HG03565 (cell line): ENCODE data around the gene ZBTB45.

Experiments used
- ATAC-seq: cut with Tn5 transposase; IDR thresholded peaks from one replicate; pipeline ENCODE4 v1.9.1; 2021; ENCODE audit warnings: mild to moderate bottlenecking, moderate library complexity; ENCODE audit not compliant: unreplicated experiment

The ZBTB45 gene

DNA sequence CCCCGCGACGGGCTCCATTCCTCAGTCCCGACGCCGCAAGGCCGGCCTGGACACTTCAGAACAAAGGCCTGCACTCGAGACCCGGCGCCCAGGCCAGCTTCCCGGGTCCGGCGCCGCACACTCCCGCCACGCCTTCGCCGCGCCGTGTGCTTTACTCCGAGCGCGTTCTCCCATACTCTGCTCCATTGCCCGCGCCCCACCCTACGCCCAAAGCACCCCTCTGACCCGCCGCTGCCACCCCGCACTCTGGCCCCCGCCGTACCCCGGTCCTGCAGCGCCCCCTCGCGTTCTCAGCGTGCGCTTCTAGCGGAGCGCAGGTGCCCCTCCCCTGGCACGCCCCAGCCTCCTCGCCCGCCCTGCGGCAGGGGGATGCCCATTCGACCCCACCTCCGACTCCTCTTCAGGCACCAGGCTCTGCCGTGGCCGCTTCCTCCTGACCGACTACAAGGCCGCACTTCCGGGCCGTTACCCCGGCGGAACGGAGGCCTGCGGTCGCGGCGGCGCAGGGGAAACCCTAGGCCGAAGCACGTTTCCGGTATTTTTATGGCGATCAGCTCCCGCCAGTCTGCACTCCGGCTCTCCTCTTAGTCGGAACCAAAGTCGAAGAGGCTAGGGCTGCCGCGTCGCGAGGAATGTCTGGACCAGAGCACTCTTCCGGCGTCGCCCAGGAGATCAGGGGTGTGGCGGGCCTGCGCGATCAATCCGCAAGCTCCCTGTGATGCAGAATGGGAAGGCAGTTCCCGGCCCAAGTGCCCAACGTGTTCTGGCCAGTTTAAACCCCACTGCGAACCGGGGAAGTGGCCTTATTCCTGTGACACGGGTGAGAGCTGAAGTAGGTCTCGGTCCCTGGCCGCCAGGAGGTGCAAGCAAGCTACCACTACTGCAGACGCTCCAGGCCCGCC lies at the start of gene ZBTB45:
TSS of gene ZBTB45 (minus strand) at position 456 of the 902 bp plus-strand sequence. CDS start 2,137 bp downstream, outside the sequence.
- ATAC-seq: peak; percentile 76

DNA sequence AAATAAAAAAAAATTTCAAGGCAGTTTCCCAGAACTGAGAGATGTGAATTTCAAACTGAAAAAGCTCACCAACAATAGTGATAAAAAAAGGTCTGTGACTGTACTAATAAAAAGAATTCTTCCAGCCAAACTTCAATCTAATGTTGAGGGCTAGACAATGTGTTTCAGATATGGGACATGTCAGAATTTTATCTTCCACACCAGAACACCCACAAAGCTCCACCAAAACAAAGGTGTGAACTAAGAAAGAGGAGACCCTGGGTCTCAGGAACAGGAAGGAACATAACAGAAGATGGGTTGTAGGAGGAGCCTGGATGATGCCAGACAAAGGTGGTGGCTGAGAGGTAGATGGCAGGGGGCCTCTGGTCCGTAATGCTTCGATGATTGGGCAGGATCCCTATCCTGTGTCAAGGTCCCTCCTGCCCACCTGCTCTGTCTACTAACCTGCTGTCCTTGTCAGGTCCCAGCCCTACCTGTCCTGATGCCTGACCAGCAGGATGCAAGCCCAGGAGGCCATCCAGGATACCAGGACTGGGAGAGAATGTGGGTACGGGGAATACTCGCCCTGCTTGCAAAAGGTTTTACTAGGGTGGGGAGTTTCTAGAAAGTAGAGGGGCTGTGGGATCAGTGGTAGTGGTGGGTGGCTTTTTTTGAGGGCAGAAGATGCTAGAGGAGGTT lies 49.0 kb upstream of the ZBTB45 start:
- no peak for ATAC-seq

DNA sequence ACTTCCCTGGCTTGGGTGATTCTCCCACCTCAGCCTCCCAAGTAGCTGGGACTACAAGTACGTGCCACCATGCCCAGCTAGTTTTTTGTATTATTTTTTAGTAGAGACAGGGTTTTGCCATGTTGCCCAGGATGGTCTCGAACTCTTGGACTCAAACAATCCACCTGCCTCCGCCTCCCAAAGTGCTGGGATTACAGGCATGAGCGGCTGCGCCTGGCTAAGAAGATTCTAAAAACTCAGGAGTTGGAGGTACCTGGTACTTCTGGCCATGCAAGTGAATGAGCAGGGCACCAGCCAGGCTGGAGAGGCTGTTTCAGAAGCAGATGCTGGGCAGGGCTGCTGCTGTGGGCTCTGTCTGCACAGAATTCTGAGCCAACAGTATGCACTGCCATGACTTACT lies 47.4 kb upstream of the ZBTB45 start:
- ATAC-seq: no peak

DNA sequence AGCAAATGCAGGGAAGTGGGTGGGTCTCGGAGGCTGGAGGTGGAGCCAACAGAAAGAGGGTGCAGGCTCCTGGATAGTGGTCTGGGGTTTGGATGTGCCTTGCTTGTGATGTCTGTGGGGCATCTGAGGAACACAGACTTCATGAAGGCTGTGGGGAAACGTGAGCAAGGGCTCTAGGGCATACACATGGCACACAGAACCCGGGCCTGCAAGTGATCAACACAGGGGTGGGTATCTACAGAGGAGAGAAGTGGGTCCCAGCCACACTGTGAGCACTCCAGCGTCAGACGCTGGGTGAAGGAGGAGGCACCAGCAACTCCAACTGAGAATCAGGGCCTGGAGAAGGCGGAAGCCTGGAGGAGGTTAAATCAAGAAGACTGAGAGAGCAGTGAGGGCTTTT lies 44.2 kb upstream of the ZBTB45 start:
- ATAC-seq: no peak

DNA sequence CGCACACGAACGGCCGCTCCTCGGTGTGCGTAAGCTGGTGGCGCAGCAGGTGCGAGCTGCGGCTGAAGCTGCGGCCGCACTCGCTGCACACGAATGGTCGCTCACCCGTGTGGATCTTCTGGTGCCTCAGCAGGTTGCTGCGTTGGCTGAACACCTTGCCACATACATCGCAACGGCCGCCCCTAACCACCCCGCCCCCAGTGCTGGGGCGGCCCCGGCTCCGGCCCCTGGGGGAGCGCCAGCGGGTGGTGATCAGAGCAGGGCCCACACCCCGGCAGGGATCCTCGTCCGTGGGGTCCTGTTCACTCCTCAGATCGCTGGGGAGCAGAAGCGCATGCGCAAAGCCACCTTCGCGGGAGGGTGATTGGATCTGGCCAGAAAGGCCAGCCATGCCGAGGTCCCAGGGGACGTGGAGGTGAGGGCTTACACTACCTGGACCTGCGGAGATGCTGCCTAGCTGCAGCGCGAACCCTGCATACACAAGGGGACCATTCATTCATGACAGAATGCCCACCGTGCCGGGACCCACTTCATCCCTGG lies 43.5 kb upstream of the ZBTB45 start:
- ATAC-seq: no peak

DNA sequence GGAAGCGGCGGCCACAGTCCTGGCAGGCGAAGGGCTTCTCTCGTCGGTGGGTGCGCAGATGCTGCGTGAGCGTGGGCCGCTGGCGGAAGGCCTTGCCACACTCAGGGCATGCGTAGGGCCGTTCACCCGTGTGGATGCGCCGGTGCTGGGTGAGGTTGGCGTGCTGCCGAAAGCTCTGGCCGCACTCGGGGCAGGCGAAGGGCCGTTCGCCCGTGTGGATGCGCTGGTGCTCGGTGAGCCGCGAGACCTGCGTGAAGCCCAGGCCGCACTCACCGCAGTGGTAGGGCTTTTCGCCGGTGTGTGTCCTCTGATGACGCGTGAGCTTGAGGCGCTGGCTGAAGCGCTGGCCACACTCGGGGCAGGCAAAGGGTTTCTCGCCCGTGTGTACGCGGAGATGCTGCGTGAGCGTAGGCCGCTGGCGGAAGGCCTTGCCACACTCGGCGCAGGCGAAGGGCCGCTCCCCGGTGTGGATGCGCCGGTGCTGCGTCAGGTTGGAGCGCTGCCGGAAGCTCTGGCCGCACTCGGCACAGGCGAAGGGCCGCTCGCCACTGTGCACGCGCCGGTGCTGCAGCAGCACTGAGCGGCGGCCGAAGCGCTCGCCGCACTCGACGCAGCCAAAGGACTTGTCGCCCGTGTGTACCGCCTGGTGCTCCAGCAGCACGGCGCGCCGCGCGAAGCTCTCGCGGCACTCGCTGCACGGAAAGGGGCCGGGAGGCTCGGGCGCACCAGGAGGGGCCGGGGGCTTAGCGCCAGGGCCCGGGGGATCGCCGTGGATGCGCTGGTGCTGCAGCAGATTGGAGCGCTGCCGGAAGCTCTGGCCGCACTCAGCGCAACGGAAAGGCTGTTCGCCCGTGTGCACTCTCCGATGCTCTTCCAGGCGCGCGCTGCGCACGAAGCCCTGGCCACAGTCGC lies 42.8 kb upstream of the ZBTB45 start:
- ATAC-seq: no peak

DNA sequence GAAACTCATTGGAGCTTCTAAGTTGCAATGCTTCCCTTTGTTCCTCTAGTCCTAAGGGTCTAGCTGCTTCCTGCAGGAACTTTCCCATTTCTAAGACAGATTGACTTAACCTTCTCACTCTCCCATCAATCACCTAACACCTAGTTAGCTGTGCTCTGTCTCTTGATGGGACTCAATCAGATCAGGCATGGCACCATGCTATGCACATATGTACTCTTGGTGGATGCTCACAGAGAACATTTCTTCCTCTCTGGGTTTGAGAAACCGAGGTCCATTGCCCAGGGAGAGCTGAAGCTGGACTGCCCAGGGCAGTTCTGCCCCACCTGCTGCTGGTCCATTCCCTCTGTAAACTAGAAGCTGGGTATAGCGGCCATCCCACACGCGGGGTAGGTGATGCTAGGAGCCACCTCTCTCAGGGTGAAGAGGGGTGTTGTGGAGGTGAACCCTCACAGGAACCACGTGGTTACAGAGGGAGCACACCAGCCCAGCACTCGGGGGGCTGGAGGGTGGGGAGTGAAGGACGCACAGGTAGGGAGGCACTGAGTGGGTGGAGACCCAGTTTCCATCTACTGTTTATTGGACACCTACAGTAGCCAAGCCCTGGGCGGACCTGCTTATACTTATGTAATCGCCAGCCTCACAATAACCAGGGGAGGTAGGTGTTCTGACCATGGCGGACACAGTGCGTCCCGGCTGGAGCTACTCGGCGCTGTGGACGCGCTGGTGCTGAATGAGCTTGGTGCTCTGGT lies 41.9 kb upstream of the ZBTB45 start:
- no peak for ATAC-seq

DNA sequence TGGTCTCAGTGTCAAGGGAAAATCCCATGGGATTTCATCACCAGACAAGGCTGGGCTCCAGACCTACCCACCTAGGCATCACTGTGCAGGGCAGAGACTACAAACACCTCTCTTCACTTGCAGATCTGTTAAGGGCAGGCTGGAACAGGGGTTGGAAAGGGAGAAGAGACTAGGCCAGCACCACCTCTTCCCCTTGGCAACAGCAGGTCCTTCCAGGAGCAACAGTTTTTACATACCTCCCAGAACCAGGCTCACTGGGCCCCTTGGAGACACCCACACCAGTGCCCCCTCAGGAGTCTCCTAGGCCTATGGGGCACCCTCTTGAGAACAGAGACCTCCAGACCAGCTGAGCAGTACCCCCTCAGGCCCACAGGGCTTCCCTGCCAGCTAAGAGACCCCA lies 41.3 kb upstream of the ZBTB45 start:
- no peak for ATAC-seq

DNA sequence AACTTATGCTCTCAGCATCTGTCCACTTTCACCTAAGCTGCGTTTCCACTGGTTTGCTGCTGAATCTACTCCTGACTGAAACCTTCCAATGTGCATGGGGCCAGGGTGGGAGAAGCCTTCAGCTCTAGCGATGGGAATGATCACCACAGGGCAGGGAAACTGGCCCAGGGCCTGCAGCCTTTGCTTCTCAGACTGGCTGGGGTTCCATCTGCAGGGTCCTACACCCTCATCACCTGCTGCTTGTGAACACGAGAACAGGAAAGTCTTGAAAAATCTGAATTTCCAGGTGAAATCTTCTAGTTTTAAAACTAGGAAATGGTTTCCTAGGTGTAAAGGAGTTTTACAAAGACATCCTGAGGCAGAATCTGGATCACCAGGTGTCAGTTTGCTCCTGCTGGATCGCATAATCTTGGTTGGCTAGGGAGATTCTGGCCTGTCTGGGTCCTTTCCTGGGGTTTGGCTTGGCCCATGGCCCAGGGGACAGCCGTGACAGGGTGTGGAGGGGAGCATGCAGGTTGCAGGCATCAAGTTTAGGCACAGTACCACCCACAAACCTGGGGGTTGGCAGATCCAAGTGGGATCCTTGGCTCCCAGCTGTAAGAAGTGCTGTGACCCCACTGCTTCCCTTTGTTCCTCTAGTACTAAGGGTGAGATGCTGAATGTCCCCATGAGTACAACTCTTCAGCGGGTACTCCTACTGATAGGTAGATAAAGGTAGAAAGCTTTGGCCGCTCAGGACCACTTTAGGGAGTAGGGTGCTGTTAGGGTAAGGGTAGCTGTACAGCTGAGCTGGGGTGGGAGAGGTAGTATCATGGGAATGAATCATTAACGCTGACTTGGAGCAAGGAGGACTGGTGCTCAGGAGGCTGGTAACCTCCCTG lies 40.6 kb upstream of the ZBTB45 start:
- ATAC-seq: no peak

DNA sequence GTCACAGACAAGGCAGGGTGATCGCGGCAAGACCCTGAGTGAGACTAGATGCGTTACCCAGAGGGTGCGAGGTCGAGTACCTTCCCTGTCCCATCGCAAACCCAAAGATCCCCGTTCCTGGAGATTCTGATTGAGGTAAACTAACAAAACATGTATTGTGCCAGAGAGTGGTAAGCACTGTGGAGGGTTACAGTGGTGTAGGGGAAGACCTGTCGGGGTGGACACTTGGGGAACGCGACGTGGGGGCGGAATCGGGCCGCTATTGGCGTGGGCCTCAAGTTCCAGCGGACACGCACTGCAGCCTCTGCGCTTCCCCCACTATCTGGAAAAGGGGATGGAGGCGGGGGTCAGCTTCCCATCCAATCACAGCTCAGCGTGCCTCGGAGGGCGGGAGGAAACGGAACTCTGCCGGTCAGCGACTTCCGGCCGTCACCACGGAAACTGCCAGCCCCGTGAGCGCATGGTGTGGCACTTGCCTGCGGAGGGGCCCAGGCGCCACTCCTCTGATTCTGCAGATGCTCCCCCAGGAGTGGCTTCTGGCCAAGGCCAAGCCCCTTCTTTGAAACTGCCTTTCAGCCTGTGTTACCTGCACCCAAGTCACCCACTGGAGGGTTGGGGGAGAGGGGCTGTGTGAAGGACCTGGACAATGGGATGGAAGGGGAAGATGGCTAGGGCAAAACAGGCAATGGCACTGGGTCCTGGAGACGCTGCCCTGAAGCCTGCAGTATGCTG lies 39.8 kb upstream of the ZBTB45 start:
- ATAC-seq: no peak

DNA sequence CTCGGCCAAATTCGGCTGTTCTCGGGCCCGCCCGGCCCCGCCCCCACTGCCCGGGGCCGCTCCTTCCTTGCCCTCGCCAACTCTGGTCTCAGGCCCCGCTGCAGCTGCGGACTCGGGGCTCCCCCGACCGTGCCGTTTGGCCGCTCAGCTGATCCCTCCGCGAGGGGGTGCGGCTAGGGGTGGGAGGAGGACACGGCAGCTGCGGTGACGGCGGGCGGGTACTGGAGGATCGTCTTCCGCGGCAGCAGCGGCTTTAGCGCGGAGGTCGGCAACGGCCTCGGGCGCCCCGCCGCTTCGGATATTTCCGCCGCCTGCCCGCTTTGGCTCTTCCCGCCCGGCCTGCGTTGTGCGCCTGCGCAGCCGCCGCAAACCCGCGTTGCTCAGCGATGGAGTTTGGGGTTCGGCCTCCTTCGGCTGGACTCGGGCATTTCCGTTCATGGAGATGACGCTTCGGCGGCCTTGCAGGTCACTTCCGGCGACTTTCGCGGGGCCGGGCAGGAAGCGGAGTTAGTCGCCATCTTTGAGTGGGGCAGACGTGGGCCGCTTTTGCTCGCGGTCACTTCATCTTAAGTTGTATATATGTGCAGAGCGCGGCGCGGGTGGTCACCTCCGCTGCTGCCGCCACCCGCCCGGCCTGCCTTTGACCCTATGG lies 39.1 kb upstream of the ZBTB45 start:
- ATAC-seq: peak; percentile 42

DNA sequence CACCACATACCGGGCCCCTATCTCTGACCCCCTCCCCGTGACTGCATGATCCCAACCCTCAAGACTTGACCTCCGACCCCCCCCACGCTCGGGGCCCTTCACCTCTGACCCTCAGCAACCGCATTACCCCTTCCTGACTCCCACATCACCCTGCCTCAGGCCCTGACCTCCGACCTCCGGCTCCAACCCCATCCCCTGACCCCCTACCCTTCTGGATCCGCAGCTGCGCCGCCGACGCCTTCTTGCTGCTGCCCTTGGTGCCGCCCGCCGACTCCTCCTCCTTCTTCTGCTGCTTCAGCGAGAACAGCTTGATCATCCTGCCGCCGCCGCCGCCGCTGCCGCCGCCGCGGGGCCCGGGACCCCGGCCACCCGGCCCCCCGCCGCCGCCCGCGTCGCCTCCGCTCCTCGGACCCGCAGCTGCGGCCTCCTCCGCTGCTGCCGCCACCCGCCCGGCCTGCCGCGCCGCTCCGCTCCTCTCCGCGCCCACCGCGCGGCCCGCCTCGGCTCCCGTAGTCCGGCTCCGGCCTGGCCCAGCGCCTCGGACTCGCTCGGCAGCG lies 38.5 kb upstream of the ZBTB45 start, which contains the start of gene UBE2M:
TSS of gene UBE2M (minus strand) at position 546 of the 557 bp plus-strand sequence. CDS start at position 316, 230 bp downstream.
- ATAC-seq: no peak

DNA sequence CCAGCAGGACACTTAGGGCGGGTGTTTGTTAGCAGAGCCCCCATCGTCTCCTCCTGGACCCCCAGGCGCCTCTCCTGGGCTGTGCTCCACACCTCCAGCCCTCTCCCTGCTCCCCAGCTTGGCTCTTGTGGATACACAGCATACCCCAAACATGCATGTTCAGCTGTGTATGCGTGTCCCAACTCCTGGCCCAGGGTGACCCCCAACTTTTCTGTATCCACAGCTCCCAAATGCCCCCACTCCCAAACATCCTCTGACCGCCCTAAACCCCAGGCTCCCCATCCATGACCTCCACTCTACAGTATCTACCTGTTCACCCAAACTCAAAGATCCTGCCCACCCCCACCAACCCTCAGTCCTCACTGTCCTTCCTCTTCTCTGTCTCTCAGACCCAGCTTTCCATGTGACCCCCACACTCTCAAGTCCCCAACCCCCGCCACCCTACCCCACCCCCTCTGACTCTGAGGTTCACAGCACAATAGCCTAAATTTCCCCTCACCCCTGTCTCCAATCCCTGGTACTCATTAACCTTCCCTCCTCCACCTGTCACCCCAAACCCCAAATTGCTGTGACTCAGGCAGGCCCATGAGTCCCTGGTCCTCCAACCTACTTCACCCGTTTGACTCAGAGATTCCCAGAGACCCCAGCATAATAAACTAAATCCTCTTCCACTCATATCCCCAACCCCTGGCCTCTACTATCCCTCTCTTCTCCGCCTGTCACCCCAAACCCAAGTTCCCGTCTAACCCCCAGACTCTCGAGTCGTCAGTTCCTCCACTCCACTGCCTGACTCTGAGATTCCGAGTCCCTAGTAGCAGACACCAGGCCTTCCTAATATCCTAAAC lies 37.8 kb upstream of the ZBTB45 start:
- no peak for ATAC-seq

DNA sequence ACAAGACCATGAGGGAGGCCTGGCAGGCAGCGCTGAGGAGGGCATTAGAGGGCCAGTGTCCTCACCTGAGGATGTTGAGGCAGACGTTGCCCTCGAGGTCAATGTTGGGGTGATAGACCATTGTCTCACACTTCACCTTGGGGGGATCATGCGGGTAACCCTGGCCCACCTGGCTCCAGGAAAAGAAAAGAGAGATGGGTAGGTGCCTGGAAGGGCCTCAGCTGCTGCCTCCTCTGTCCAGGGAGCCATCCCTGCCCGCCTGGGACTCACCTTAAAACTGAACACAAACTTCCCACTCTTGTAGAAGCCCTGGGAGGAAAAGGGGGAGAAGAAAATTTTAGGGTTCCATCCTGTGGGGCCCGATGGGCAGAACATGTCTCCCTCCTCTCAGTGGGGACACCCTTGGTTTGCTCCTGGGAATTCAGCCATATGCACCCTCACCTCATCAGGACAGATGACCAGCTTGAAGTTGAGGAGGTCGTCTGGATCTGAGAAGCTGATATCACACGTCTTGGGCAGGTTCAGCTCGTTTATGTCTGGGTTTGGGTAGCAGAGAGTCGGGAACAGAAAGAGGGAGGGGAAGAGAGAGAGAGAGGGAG lies 37.1 kb upstream of the ZBTB45 start:
- no peak for ATAC-seq

DNA sequence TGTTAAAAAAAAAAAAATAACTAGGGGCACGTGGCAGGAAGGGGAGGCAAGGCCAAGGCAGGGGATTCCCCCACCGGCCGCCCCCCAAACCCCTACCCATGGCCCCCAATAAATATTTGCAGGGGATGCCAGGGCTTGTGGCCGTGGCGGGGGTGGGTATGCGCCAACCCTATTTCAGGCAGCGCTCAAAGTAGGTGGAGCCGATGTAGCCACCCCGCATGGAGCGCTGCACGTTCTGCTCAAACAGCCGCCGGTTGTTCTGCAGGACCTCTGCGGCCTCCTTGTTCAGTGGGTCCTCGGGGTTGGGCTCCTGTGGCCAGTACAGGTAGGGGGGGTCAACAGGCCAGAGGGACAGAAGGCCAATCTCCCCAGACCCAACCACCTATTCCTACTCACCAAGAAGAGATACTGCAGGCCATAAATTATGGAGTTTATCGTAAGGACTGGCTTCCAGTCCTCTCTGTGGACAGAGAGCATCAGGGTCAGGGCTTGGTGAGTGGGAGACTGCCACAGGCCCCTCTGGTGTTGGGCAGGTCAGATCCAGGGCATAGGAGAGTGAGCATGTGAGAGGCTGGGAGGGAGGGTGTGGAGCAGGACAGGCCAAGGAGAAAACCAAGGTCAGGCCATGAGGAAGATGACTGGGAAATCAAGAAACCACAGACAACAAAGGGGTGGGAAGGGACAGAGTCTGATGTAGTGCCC lies 36.5 kb upstream of the ZBTB45 start:
- no peak for ATAC-seq
